K562 (cell line): ENCODE data around the gene NDOR1. TPM values are rescaled to one million over a fixed set of nuclear protein-coding genes. Genes with fewer than 3 reads are reported as not detected.

Experiments
- ATAC-seq: fragments of 200-7000 bp; cut with Tn5 transposase; 3 replicates; pipeline ENCODE4 v1.9.1; 2020; ENCODE audit warnings: moderate library complexity
- BruUV-seq: library from RNA; stranded (reverse); fragments of 400-500 nt; replicated peaks from 2 replicates; lab custom pipeline; 2021; lab: Mats Ljungman, UMichigan
- CTCF ChIA-PET: fragments of 300-600 bp; formaldehyde crosslinking; extraction: SDS; loops from one replicate; lab custom pipeline; 2021; ENCODE audit warnings: low intra/inter-chr PET ratio; lab: Yijun Ruan, JAX
- POLR2A ChIA-PET: fragments of 300-600, 350-650 bp; sonication (Branson Sonifier 250); formaldehyde crosslinking; extraction: SDS; loops from one replicate; lab custom pipeline; 2021; ENCODE audit warnings: antibody characterized with exemption, inconsistent platforms; lab: Yijun Ruan, JAX
- DNase-seq, 4 experiments: peaks; one replicate each; pipeline versions ENCODE4 v3.0.0 to v3.0.0-alpha.2; 2011 to 2018; ENCODE audit warnings: low spot score in 3 of 4, mixed read lengths in 3 of 4; ENCODE audit errors: extremely low read depth in 1 of 4
- FAIRE-seq: peaks from 2 replicates; lab custom pipeline; 2011; peaks lifted over from hg19 to GRCh38; lab: Jason Lieb, UNC
- H2AFZ ChIP-seq: 2 replicates; pipeline ENCODE4 v1.6.0; 2011; ENCODE audit warnings: low read depth, low read length, control low read depth, inconsistent platforms
- H3K27ac ChIP-seq: fragments of 200-600 bp; 3 replicates; pipeline ENCODE4 v1.8.0; 2011; ENCODE audit warnings: low read depth, mild to moderate bottlenecking, control low read depth, inconsistent platforms, low read length, moderate library complexity, mixed read lengths; ENCODE audit errors: extremely low read depth
- H3K27me3 ChIP-seq, 2 experiments: fragments of 300-600 bp in 1 of 2; 2 replicates in 1 of 2; 3 replicates in 1 of 2; pipeline versions ENCODE4 v1.6.0 to v1.8.0; 2011; ENCODE audit warnings: inconsistent platforms in 2 of 2, low read length in 2 of 2, mild to moderate bottlenecking in 1 of 2, mixed read lengths in 1 of 2, moderate library complexity in 1 of 2; ENCODE audit not compliant: control insufficient read depth in 2 of 2, insufficient read depth in 2 of 2
- H3K36me3 ChIP-seq: fragments of 300-600 bp; 3 replicates; pipeline ENCODE4 v1.8.0; 2011; ENCODE audit warnings: mild to moderate bottlenecking, low read length, inconsistent platforms; ENCODE audit not compliant: control insufficient read depth, insufficient read depth
- H3K4me1 ChIP-seq, 2 experiments: fragments of 200-600 bp in 1 of 2; replicated peaks in 1 of 2; 2 replicates in 1 of 2; 3 replicates in 1 of 2; pipeline versions ENCODE4 v1.5.1 to v1.8.0; 2011; ENCODE audit warnings: inconsistent platforms in 2 of 2, low read length in 2 of 2, mild to moderate bottlenecking in 1 of 2, mixed read lengths in 1 of 2, moderate library complexity in 1 of 2; ENCODE audit not compliant: control insufficient read depth in 2 of 2, insufficient read depth in 2 of 2
- H3K4me2 ChIP-seq: 2 replicates; pipeline ENCODE4 v1.6.1; 2011; ENCODE audit warnings: low read length, control low read depth, inconsistent platforms, mixed read lengths; ENCODE audit not compliant: insufficient read depth
- H3K4me3 ChIP-seq: fragments of 200-600 bp; sonication (generic), shearing (Covaris generic); 2 replicates; pipeline ENCODE4 v1.5.1; 2016; ENCODE audit warnings: control low read depth, inconsistent platforms
- H3K79me2 ChIP-seq: fragments of 200-600 bp; 3 replicates; pipeline ENCODE4 v1.8.0; 2011; ENCODE audit warnings: low read length, inconsistent platforms; ENCODE audit not compliant: control insufficient read depth, insufficient read depth
- H3K9ac ChIP-seq, 2 experiments: 2 replicates each; pipeline versions ENCODE4 v1.6.0 to v1.6.1; 2011; ENCODE audit warnings: low read depth in 2 of 2, low read length in 2 of 2, control low read depth in 1 of 2, inconsistent platforms in 1 of 2, mild to moderate bottlenecking in 1 of 2, mixed read lengths in 1 of 2; ENCODE audit not compliant: insufficient read depth in 1 of 2
- H3K9me1 ChIP-seq: one replicate; pipeline ENCODE4 v1.6.0; 2011; ENCODE audit warnings: inconsistent platforms, mild to moderate bottlenecking, low read length, moderate library complexity; ENCODE audit not compliant: control insufficient read depth, insufficient read depth
- H3K9me3 ChIP-seq: replicated peaks from 2 replicates; pipeline ENCODE4 v1.5.1; 2011; ENCODE audit warnings: low read depth, low read length, inconsistent platforms; ENCODE audit not compliant: control insufficient read depth, insufficient read depth
- H4K20me1 ChIP-seq: replicated peaks from 2 replicates; pipeline ENCODE4 v1.6.1; 2011; ENCODE audit warnings: low read length, inconsistent platforms, mixed read lengths; ENCODE audit not compliant: control insufficient read depth, insufficient read depth
- BRF1 ChIP-seq: IDR thresholded peaks from 3 replicates; pipeline ENCODE4 v1.6.1; 2011; ENCODE audit warnings: borderline replicate concordance, mild to moderate bottlenecking; ENCODE audit not compliant: insufficient read length; ENCODE audit errors: extremely low read depth
- DACH1 ChIP-seq: fragments of 450-650 bp; IDR thresholded peaks from 2 replicates; pipeline ENCODE4 v1.6.1; 2018; ENCODE audit not compliant: partially characterized antibody
- E2F6 ChIP-seq, 2 experiments: IDR thresholded peaks; 2 replicates each; pipeline ENCODE4 v1.6.1; 2011; ENCODE audit warnings: borderline replicate concordance in 1 of 2, control low read depth in 1 of 2, low read depth in 1 of 2, low read length in 1 of 2, mild to moderate bottlenecking in 1 of 2, mixed read lengths in 1 of 2, moderate library complexity in 1 of 2; ENCODE audit not compliant: insufficient read depth in 1 of 2, insufficient read length in 1 of 2, poor library complexity in 1 of 2, severe bottlenecking in 1 of 2; ENCODE audit errors: extremely low read depth in 1 of 2
- LCOR ChIP-seq: sonication (generic); formaldehyde crosslinking; IDR thresholded peaks from 2 replicates; pipeline ENCODE4 v1.8.0; 2022; ENCODE audit warnings: mild to moderate bottlenecking, missing genetic modification reagents
- MEF2D ChIP-seq: conservative IDR thresholded peaks from 2 replicates; pipeline ENCODE4 v1.6.1; 2016; ENCODE audit warnings: low read depth, missing genetic modification characterization, missing compliant biosample characterization
- NFIC ChIP-seq: fragments of 450-650 bp; IDR thresholded peaks from 2 replicates; pipeline ENCODE4 v1.6.1; 2017; ENCODE audit warnings: mild to moderate bottlenecking, inconsistent platforms
- RNF2 ChIP-seq: sonication (generic); IDR thresholded peaks from 2 replicates; pipeline ENCODE4 v1.6.1; 2016
- SAP30 ChIP-seq: fragments of 200-600 bp; sonication (generic); IDR thresholded peaks from 2 replicates; pipeline ENCODE4 v1.6.1; 2012; ENCODE audit warnings: borderline replicate concordance, low read depth, mild to moderate bottlenecking, moderate library complexity, low read length, control low read depth, inconsistent platforms; ENCODE audit not compliant: insufficient read depth, poor library complexity, severe bottlenecking
- SMAD3 ChIP-seq: fragments of 450-650 bp; formaldehyde crosslinking; conservative IDR thresholded peaks from 2 replicates; pipeline ENCODE4 v1.4.0; 2020; ENCODE audit warnings: mild to moderate bottlenecking
- TARDBP ChIP-seq: fragments of 450-650 bp; IDR thresholded peaks from 2 replicates; pipeline ENCODE4 v1.6.1; 2016
- THAP12 ChIP-seq: fragments of 250-450 bp; sonication (Bioruptor Pico); IDR thresholded peaks from 2 replicates; pipeline ENCODE4 v1.9.0; 2021; ENCODE audit warnings: mild to moderate bottlenecking, inconsistent platforms
- YY1 ChIP-seq, 3 experiments: IDR thresholded peaks; 2 replicates each; pipeline ENCODE4 v1.6.1; 2011; ENCODE audit warnings: low read length in 2 of 3, mild to moderate bottlenecking in 2 of 3, moderate library complexity in 2 of 3, borderline replicate concordance in 1 of 3, control low read depth in 1 of 3, low read depth in 1 of 3; ENCODE audit not compliant: insufficient read depth in 3 of 3, insufficient replicate concordance in 2 of 3, control insufficient read depth in 1 of 3, insufficient read length in 1 of 3; ENCODE audit errors: extremely low read depth in 1 of 3
- ZBTB33 ChIP-seq: sonication (generic); formaldehyde crosslinking; IDR thresholded peaks from 2 replicates; pipeline ENCODE4 v1.8.1; 2023; ENCODE audit warnings: mild to moderate bottlenecking, missing genetic modification reagents
- ZNF197 ChIP-seq: fragments of 200-800 bp; sonication (Bioruptor generic); IDR thresholded peaks from 2 replicates; pipeline ENCODE4 v1.6.1; 2016; ENCODE audit warnings: low read depth, missing genetic modification characterization, missing compliant biosample characterization
- ZNF217 ChIP-seq: sonication (generic); formaldehyde crosslinking; IDR thresholded peaks from 2 replicates; pipeline ENCODE4 v1.8.0; 2022; ENCODE audit warnings: mild to moderate bottlenecking, missing genetic modification reagents
- WGBS: fragments of 100-300 bp; shearing (Covaris generic); methylation state at CpG from one replicate; pipeline ENCODE4 v1.1.6; 2016; ENCODE audit warnings: low coverage, mixed read lengths; ENCODE audit not compliant: insufficient coverage; ENCODE audit errors: missing lambda C conversion rate; 5-methylcytosine and 5-hydroxymethylcytosine counted together
- in situ Hi-C: fragments of 300-500 bp; cut with MboI; formaldehyde crosslinking; loops from 4 replicates; pipeline ENCODE4 v1.15.0; 2018; ENCODE audit warnings: inconsistent platforms, mixed read lengths
- intact Hi-C: fragments of 100-400 bp; cut with micrococcal nuclease; formaldehyde crosslinking; loops from 2 replicates; pipeline ENCODE4 v1.14.2; 2022
- polyA plus RNA-seq, 8 experiments: library from polyadenylated mRNA; depleted of rRNA in 4 of 8; stranded (reverse) in 5 of 8; unstranded in 3 of 8; fragments of >200 nt; fragmentation: Nextera tagmentation in 2 of 8; fragmentation: Illumina TruSeq in 1 of 8; extraction: Ambion mirVana in 2 of 8; extraction: Trizol in 1 of 8; gene quantifications; 2 replicates each; pipeline versions ENCODE4 v1.2.1 to v1.2.3, GENCODE V29; 2011 to 2014; ENCODE audit warnings: inconsistent platforms in 1 of 8, missing spikeins in 1 of 8
- total RNA-seq, 7 experiments: library from RNA; depleted of rRNA in 6 of 7; stranded (reverse); fragments of >200 nt in 6 of 7; fragmentation: Illumina TruSeq in 2 of 7; extraction: Trizol in 2 of 7; gene quantifications; 2 replicates each; pipeline versions ENCODE4 v1.2.1 to v1.2.3, GENCODE V29; 2011 to 2021; ENCODE audit warnings: low replicate concordance in 1 of 7

NDOR1 gene
- total and polyA plus RNA-seq, 9 of the 15 experiments (the other 6 are each of a cell fraction or from before 2014, with no cell fraction given), result 0.06 to 36.9 (median 6.9) TPM

GRCh38 chr9:137233143-137233980, 27.9 kb downstream of the NDOR1 start:
- POLR2A ChIA-PET, result interaction anchor here (1.1 kb wide), 1 partner anchor 13 kb away, joined by 6 read pairs; no protein-coding TSS in a partner anchor
- 58% methylated on average over 9 of the region's 40 CpGs for WGBS
- Histone ChIP-seq H2AFZ (no peak overlapping the region), H4K20me1 (no peaks in the 10 kb centered on the region), H3K4me1 (peaks cover 17 to 100% of the 10 kb centered on the region in 2 experiments), H3K36me3 (no peaks in the 10 kb centered on the region), H3K79me2 (peaks cover 5% of the 10 kb centered on the region), H3K9me1 (peaks cover 4% of the 10 kb centered on the region), H3K4me3 (no peak overlapping the region), H3K9me3 (no peaks in the 10 kb centered on the region), H3K9ac (peak overlapping the region in 1 of 2 experiments; percentile 70; a peak in 2 of 4 replicates), H3K27ac (no peak overlapping the region), H3K4me2 (no peak overlapping the region), H3K27me3 (no peaks in the 10 kb centered on the region)
- FAIRE-seq, result no peak
- CTCF ChIA-PET, result no interaction called here
- no TSS peak for BruUV-seq
- DNase-seq, result peak; percentile 34 to 65 (median 48)
- ATAC-seq, result no peak
- in situ Hi-C loops (loop anchor here (25.0 kb wide), 1 partner anchor 446 kb away; the partner anchor contains the start of genes CCDC183 and TMEM141), intact Hi-C loops (no loop called here)
- TF ChIP-seq ZNF197 (CRISPR knock-in tag) (no peak), YY1 (IDR thresholded peaks at IDR 0.05; ENCODE audit: borderline replicate concordance in 1 of 3, control insufficient read depth in 1 of 3, extremely low read depth in 1 of 3, insufficient read depth in 3 of 3, insufficient read length in 1 of 3, insufficient replicate concordance in 2 of 3, low read depth in 1 of 3, low read length in 2 of 3) (no peak), ZNF217 (no peak), SMAD3 (CRISPR knock-in tag) (no peak), ZBTB33 (CRISPR knock-in tag) (peak; percentile 82), THAP12 (no peak), E2F6 (IDR thresholded peaks at IDR 0.05; ENCODE audit: borderline replicate concordance in 1 of 2, extremely low read depth in 1 of 2, insufficient read depth in 1 of 2, insufficient read length in 1 of 2, low read depth in 1 of 2, low read length in 1 of 2, poor library complexity in 1 of 2, severe bottlenecking in 1 of 2) (no peak), LCOR (CRISPR knock-in tag) (no peak), NFIC (no peak), RNF2 (no peak), MEF2D (tag) (no peak), DACH1 (no peak), TARDBP (no peak), SAP30 (no peak), BRF1 (no peak)
